Measurements from ENCODE around the gene WDR12.
"Not testable (repeated sequence)": the region's sequence is repeated elsewhere in the genome, so short reads cannot be mapped to it uniquely, and the experiment has no call there.

The WDR12 gene

DNA sequence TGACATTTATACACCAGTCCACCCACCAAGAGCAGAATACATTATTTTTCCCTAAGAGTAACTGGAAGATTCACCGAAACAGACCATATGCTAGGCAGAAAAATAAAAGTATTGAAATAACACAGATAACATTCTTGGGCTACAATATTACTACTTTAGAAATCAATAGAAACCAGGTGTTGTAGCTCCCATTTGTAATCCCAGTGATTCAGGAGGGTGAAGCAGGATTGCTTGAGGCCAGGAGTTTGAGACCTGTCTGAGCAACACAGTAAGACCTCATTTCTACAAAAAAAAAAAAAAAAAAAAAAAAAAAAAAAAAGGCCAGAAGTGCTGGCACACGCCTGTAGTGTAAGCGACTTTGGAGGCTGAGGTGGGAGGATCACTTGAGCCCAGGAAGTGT lies 49.5 kb downstream of the WDR12 start:
- no peak for DNase-seq (ENCODE audit: extremely low spot score)
- CTCF ChIA-PET, result no interaction called here
- POLR2A ChIA-PET, result no interaction called here
- no peak for TF ChIP-seq BHLHE40 (IDR thresholded peaks at IDR 0.05; ENCODE audit: borderline replicate concordance)
- no peak for TF ChIP-seq NFRKB (IDR thresholded peaks at IDR 0.05)
- no peak for TF ChIP-seq SUZ12 (IDR thresholded peaks at IDR 0.05)
- no peak for TF ChIP-seq L3MBTL2 (conservative IDR thresholded peaks at IDR 0.05)
- TF ChIP-seq HDGF (IDR thresholded peaks at IDR 0.05; ENCODE audit: borderline replicate concordance), result no peak
- TF ChIP-seq SP1 (IDR thresholded peaks at IDR 0.05), result no peak
- no peak for TF ChIP-seq FOXK2 (IDR thresholded peaks at IDR 0.05)
- no peak for TF ChIP-seq FOXM1 (IDR thresholded peaks at IDR 0.05; ENCODE audit: borderline replicate concordance)
- TF ChIP-seq, protein P1, sequence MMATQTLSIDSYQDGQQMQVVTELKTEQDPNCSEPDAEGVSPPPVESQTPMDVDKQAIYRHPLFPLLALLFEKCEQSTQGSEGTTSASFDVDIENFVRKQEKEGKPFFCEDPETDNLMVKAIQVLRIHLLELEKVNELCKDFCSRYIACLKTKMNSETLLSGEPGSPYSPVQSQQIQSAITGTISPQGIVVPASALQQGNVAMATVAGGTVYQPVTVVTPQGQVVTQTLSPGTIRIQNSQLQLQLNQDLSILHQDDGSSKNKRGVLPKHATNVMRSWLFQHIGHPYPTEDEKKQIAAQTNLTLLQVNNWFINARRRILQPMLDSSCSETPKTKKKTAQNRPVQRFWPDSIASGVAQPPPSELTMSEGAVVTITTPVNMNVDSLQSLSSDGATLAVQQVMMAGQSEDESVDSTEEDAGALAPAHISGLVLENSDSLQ (IDR thresholded peaks at IDR 0.05), result no peak
- no peak for TF ChIP-seq FOXA1 (IDR thresholded peaks at IDR 0.05)
- TF ChIP-seq ELF4 (IDR thresholded peaks at IDR 0.05), result no peak
- no peak for TF ChIP-seq LEF1 (IDR thresholded peaks at IDR 0.05; ENCODE audit: borderline replicate concordance)
- no peak for TF ChIP-seq ARNT (IDR thresholded peaks at IDR 0.05)

DNA sequence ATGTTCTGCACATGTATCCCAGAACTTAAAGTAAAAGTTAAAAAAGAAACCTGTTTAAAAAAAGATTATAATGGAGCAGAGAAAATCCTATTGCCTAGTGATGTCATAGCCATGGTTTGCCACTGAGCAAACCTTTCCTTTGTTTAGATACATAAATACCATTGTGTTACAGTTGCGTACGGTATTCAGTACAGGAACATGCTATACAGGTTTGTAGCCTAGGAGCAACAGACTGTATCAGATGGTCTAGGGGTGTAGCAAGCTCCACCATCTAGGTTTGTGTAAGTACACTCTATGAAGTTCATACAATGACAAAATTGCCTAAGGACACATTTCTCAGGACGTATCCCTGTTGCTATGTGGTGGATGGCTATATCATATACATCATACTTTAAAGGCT lies 52.9 kb downstream of the WDR12 start:
- no peak for DNase-seq (ENCODE audit: extremely low spot score)
- ChIA-PET POLR2A (no interaction called here), CTCF (no interaction called here)
- no peak for TF ChIP-seq ZNF384 (IDR thresholded peaks at IDR 0.05)
- TF ChIP-seq TARDBP (IDR thresholded peaks at IDR 0.05), result no peak
- TF ChIP-seq FOXM1 (IDR thresholded peaks at IDR 0.05; ENCODE audit: borderline replicate concordance), result no peak
- TF ChIP-seq HDGF (IDR thresholded peaks at IDR 0.05; ENCODE audit: borderline replicate concordance), result no peak
- no peak for TF ChIP-seq NFRKB (IDR thresholded peaks at IDR 0.05)
- TF ChIP-seq SP1 (IDR thresholded peaks at IDR 0.05), result no peak
- no peak for TF ChIP-seq SUZ12 (IDR thresholded peaks at IDR 0.05)
- TF ChIP-seq L3MBTL2 (conservative IDR thresholded peaks at IDR 0.05), result no peak

GRCh38 chr2:202849343-202849742 lies 62.1 kb downstream of the WDR12 start:
- CTCF ChIA-PET; POLR2A ChIA-PET; DNase-seq (ENCODE audit: extremely low spot score): not testable (repeated sequence)

DNA sequence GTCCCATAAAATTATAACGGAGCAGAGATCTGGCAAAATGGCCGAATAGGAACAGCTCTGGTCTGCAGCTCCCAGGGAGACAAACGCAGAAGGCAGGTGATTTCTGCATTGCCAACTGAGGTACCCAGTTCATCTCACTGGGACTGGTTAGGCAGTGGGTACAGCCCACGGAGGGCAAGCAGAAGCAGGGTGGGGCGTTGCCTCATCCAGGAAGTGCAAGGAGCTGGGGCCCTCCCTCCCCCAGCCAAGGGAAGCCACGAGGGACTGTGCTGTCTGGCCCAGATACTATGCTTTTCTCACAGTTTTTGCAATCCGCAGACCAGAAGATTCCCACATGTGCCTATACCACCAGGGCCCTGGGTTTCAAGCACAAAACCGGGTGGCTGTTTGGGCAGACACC lies 62.7 kb downstream of the WDR12 start:
- ChIA-PET POLR2A (no interaction called here), CTCF (no interaction called here)
- no peak for DNase-seq (ENCODE audit: extremely low spot score)
- TF ChIP-seq CTBP1 (IDR thresholded peaks at IDR 0.05; ENCODE audit: borderline replicate concordance) (no peak), TARDBP (IDR thresholded peaks at IDR 0.05) (no peak), FOXA1 (IDR thresholded peaks at IDR 0.05) (no peak), NFRKB (IDR thresholded peaks at IDR 0.05) (no peak), FOXM1 (IDR thresholded peaks at IDR 0.05; ENCODE audit: borderline replicate concordance) (no peak), LEF1 (IDR thresholded peaks at IDR 0.05; ENCODE audit: borderline replicate concordance) (no peak), SUZ12 (IDR thresholded peaks at IDR 0.05) (no peak), ARNT (IDR thresholded peaks at IDR 0.05) (no peak), ELF4 (IDR thresholded peaks at IDR 0.05) (no peak), SP1 (IDR thresholded peaks at IDR 0.05) (no peak), FOXK2 (IDR thresholded peaks at IDR 0.05) (no peak), BHLHE40 (IDR thresholded peaks at IDR 0.05; ENCODE audit: borderline replicate concordance) (no peak), ZNF384 (IDR thresholded peaks at IDR 0.05) (no peak), HDGF (IDR thresholded peaks at IDR 0.05; ENCODE audit: borderline replicate concordance) (no peak)
- TF ChIP-seq, protein P1 (IDR thresholded peaks at IDR 0.05), result no peak

DNA sequence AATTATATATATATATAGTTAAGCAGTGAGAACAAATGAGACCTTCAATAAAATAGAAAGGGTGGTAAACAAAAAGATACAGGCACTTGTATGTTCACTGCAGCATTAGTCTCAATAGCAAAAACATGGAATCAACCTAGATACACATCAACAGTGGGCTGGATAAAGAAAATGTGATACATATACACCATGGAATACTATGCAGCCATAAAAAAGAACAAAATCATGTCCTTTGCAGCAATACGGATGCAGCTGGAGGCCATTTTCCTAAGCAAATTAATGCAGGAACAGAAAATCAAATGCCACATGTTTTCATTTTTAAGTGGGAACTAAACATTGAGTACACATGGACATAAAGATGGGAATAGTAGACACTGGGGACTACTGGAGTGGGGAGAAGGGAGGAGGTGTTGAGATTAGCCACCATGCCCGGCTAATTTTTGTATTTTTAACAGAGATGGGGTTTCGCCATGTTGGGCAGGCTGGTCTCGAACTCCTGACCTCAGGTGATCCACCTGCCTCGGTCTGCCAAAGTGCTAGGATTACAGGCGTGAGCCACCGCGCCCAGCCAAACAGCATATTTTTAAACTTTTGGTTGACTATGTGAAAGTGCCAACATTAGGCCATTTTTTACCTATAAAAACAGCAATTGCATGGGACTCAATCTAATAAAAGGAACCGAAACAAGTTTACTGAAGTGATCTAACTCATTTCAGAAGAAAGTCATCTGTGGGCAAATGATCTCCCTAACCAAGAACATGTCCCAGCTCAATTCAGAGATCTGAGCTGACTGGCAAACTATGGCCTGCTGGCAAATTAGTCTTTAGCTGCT lies 63.6 kb downstream of the WDR12 start:
- CTCF ChIA-PET, result no interaction called here
- POLR2A ChIA-PET, result no interaction called here
- TF ChIP-seq FOXM1 (IDR thresholded peaks at IDR 0.05; ENCODE audit: borderline replicate concordance), result no peak
- TF ChIP-seq BHLHE40 (IDR thresholded peaks at IDR 0.05; ENCODE audit: borderline replicate concordance), result no peak
- TF ChIP-seq SP1 (IDR thresholded peaks at IDR 0.05), result no peak
- TF ChIP-seq FOXK2 (IDR thresholded peaks at IDR 0.05), result no peak
- TF ChIP-seq, protein P1 (IDR thresholded peaks at IDR 0.05), result no peak
- TF ChIP-seq LEF1 (IDR thresholded peaks at IDR 0.05; ENCODE audit: borderline replicate concordance), result no peak
- no peak for TF ChIP-seq CTBP1 (IDR thresholded peaks at IDR 0.05; ENCODE audit: borderline replicate concordance)
- TF ChIP-seq ZNF384 (IDR thresholded peaks at IDR 0.05), result no peak
- TF ChIP-seq ARNT (IDR thresholded peaks at IDR 0.05), result no peak
- no peak for TF ChIP-seq SUZ12 (IDR thresholded peaks at IDR 0.05)
- TF ChIP-seq HDGF (IDR thresholded peaks at IDR 0.05; ENCODE audit: borderline replicate concordance), result no peak
- no peak for TF ChIP-seq TARDBP (IDR thresholded peaks at IDR 0.05)
- TF ChIP-seq ELF4 (IDR thresholded peaks at IDR 0.05), result no peak
- TF ChIP-seq NFRKB (IDR thresholded peaks at IDR 0.05), result no peak
- no peak for TF ChIP-seq FOXA1 (IDR thresholded peaks at IDR 0.05)
- TF ChIP-seq L3MBTL2 (conservative IDR thresholded peaks at IDR 0.05), result no peak
- no peak for DNase-seq (ENCODE audit: extremely low spot score)

- TF ChIP-seq TARDBP (IDR thresholded peaks at IDR 0.05), result no peak
- no peak for TF ChIP-seq ARNT (IDR thresholded peaks at IDR 0.05)
- TF ChIP-seq HDGF (IDR thresholded peaks at IDR 0.05; ENCODE audit: borderline replicate concordance), result no peak
- TF ChIP-seq CTBP1 (IDR thresholded peaks at IDR 0.05; ENCODE audit: borderline replicate concordance), result no peak
- TF ChIP-seq FOXM1 (IDR thresholded peaks at IDR 0.05; ENCODE audit: borderline replicate concordance), result no peak
- TF ChIP-seq LEF1 (IDR thresholded peaks at IDR 0.05; ENCODE audit: borderline replicate concordance), result no peak
- TF ChIP-seq, protein P1 (IDR thresholded peaks at IDR 0.05), result no peak
- TF ChIP-seq NFRKB (IDR thresholded peaks at IDR 0.05), result no peak
- no peak for TF ChIP-seq SUZ12 (IDR thresholded peaks at IDR 0.05)
- TF ChIP-seq SP1 (IDR thresholded peaks at IDR 0.05), result no peak
- TF ChIP-seq ELF4 (IDR thresholded peaks at IDR 0.05), result no peak
- no peak for TF ChIP-seq L3MBTL2 (conservative IDR thresholded peaks at IDR 0.05)
- no peak for TF ChIP-seq BHLHE40 (IDR thresholded peaks at IDR 0.05; ENCODE audit: borderline replicate concordance)
- no peak for TF ChIP-seq FOXA1 (IDR thresholded peaks at IDR 0.05)
- no peak for TF ChIP-seq FOXK2 (IDR thresholded peaks at IDR 0.05)
- no peak for TF ChIP-seq ZNF384 (IDR thresholded peaks at IDR 0.05)
- ChIA-PET POLR2A (no interaction called here), CTCF (no interaction called here)
- DNase-seq (ENCODE audit: extremely low spot score), result no peak
Observed at GRCh38 chr2:202844656-202845055, 66.8 kb downstream of the WDR12 start.
